ENCODE data around the gene SLC7A8.

DNA sequence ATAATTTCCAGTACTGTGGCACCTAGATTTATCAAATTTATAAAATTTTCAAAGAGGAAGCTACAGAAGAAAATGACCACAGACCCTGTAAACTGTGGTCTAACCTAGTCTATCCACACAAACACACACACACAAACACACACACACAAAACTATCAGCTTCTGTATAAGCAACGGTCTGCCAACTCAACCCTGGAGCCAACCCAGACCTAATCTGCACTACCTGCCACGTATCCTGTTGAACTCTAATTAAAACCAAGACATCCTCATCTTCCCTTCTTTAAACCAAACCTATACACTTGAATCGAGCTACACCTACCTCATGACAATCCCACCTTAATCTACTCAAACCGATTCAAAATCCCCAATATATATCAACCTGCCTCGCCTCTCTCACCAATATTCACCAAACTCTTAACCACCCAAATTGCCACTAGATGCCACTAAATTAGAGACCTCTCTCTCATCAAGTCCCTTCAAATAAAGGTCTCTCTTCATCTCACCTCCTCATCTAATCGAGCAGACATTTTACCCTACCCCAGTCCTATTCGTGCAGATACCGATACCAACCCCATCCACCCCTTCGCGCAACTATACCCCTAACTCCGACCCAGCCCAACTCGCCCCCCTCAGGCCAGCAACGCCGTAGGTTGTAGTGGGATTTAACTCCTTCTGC lies 89.3 kb downstream of the SLC7A8 start:
- TF ChIP-seq, protein P1, sequence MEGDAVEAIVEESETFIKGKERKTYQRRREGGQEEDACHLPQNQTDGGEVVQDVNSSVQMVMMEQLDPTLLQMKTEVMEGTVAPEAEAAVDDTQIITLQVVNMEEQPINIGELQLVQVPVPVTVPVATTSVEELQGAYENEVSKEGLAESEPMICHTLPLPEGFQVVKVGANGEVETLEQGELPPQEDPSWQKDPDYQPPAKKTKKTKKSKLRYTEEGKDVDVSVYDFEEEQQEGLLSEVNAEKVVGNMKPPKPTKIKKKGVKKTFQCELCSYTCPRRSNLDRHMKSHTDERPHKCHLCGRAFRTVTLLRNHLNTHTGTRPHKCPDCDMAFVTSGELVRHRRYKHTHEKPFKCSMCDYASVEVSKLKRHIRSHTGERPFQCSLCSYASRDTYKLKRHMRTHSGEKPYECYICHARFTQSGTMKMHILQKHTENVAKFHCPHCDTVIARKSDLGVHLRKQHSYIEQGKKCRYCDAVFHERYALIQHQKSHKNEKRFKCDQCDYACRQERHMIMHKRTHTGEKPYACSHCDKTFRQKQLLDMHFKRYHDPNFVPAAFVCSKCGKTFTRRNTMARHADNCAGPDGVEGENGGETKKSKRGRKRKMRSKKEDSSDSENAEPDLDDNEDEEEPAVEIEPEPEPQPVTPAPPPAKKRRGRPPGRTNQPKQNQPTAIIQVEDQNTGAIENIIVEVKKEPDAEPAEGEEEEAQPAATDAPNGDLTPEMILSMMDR (IDR thresholded peaks at IDR 0.05) = no peak
- no peak for TF ChIP-seq EP300 (IDR thresholded peaks at IDR 0.05)
